Measurements from ENCODE around the gene ZBTB25.

GRCh38 chr14:64502456-64502855, 1.2 kb downstream of the ZBTB25 start:
- TF ChIP-seq POLR2A (IDR thresholded peaks at IDR 0.05; ENCODE audit: low read depth, low read length) (no peak), POLR2AphosphoS5 (IDR thresholded peaks at IDR 0.05; ENCODE audit: low read depth, low read length) (no peak), SPI1 (IDR thresholded peaks at IDR 0.05; ENCODE audit: low read depth, low read length) (no peak), TAF1 (IDR thresholded peaks at IDR 0.05; ENCODE audit: low read depth, low read length) (no peak), POU2F2 (IDR thresholded peaks at IDR 0.05; ENCODE audit: low read depth, low read length) (no peak)
